Measurements from ENCODE around the gene SELENOH.

Gene SELENOH

DNA sequence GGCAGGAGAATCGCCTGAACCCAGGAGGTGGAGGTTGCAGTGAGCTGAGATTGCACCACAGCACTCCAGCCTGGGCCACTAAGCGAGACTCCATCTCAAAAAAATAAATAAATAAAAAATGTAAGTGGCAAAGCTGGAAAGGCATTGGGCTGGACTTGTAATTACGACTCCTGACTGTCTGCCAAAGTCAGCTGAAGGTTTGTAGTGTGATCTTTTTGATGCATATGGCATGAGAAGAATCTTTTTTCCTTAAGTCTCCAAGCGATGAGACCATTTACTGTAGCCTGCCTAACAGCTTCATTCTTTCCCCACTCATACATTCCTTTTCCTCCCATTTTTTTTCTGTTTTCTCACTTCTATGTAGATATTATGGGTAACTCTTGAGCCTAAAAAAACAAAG, 45.1 kb downstream of the SELENOH start:
- DNase-seq, result no peak

DNA sequence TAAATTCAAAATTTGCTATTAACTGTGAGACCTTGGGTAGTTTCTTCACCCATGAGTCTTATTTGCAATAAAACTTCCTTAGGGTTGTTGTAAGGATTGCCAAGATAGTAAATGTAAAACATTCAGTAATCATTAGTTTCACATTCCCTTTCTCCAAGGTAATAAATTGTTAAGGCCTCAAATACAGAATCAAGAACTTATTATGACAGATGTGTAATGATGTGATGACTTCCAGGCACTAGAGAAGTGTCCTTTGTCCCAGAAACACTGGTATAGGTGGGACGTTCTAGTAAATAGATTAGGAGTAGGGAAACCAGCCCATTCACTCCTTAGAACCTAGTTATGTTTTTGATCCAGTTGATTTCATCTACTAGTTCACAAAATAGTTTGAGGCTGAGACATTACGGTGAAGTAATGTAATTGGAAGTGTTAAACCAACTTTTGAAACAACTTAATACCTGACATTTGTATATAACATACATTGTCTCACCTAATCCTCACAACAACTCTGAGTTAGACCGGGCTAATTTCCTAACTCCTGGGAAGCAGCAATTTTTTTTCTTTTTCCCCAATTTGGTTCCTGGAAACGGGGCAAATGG, 45.8 kb downstream of the SELENOH start:
- DNase-seq, result no peak

DNA sequence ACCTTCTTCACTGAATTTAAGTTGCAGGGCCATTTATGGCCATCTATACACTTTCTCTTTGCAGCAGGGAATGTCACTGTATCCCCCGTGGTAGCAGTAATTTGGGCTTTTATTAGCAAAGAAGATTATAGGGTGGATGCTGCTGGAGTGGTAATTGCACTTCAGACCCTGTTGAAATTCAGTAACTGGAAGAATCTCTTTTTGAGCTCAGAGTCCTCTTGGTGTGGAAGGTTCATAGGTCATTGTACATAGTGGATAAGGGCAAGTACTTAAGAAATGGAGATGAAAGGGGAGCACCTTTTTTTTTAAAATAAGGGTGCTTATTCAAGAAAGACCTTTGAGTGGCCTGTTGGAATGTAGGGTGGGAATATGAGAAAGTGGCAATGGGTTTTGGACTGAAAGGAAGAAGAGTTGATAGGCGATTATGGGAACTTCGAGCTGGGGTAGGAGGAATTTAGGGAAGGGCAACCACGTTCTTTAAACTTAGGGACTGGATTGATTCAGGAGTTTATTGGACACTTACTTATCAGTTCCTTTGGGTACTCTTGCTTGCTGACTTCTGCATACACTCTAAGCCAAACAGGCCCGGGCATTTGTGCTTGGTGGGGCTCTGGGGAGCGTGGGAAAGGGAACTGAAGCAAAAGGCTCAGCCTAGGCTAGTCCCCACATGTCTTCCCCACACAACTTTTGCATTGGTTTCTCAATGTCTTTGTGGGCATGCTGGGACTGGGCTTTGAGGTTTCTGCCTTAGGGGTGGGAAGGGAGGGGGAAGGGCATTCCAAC, 46.8 kb downstream of the SELENOH start:
- no peak for DNase-seq

DNA sequence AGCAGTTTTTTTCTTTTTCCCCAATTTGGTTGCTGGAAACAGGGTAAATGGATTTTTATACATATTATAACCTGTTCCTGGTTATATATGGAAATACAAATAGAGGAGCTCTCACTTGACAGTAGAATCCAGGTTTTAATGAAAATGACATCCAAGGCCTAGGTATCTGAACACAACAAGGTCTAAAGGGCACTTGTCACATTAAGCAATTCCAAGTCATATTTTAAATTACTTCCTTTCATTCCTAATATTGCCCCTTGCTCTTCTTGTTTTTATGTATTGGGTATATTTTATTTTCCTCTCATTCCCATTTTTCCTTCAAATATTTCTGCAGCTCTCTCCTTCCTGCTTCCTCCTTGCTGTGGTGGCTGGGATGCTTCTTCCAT, 47.4 kb downstream of the SELENOH start:
- no peak for DNase-seq

DNA sequence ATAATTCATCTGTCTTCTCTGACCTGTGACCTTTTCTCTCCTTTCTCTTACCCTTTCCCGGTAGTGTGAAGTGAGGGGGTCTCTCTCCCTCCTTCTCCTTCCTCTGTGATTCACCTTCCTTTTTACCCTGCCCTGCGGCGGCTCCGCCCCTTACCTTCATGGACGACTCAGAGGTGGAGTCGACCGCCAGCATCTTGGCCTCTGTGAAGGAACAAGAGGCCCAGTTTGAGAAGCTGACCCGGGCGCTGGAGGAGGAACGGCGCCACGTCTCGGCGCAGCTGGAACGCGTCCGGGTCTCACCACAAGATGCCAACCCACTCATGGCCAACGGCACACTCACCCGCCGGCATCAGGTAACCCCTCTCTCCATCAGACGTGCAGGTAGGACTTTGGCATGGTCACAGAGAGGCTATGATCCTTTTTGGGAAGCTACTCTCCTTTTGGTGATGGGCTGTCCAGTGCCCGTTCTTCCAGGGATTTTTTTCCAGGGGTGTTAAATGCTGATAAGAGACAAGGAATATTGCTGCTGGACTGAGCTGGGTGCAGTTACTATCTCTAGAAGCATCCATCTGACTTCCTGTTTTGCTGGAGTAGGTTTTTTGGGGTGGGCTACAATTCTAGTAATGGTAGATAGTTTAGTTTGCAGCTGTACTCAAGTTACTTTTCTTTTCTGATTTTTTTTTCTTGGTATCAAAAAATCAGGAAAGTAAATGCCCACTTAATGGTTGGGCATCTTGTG, 50.2 kb downstream of the SELENOH start:
- no peak for DNase-seq

DNA sequence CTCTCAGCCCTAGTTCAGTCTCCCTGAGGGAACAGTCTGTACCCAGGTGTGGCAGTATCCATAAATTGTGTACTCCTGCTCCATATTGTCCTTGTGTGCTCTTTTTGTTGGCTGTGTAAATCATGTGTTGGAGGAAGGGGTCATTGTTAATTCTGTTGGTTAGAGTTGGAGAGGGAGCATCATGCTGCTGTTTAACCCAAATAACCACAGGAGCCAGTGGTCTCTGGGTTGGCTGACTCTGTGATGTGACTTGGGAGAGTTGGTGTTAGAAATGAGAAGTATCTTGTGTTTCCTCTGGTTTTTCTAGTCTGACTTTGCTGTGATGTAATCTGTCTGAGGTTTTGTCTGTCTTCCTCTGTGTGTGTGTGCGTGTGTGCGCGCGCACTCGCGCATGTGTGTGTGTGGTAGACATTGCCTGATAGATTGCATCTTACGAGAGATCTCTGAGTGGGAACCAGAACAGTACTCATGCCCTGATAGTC, 50.8 kb downstream of the SELENOH start:
- DNase-seq, result peak; percentile 83

DNA sequence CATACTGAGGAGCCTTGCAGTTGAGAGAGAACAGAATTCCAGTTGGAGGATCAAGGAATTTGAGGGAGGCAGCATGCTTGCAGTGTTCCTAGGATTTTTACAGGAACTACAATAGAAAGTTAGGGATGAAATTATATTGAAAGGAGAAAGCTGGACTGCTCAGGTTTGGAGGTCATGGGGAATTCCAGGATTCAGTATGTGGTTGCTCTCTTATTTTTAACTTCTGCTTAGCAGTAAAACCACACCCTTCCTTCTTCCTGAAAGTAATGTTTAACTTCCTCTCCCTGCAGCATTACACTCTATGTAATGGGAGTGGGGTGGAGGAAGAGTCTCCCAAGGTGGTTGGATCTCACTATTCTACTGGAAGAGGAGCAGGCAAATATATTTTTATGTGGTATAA, 51.6 kb downstream of the SELENOH start:
- no peak for DNase-seq
